Left hindlimb (tissue), 1 donor: Measurements from ENCODE around the gene CFAP74.
"Not testable (repeated sequence)": the region's sequence is repeated elsewhere in the genome, so short reads cannot be mapped to it uniquely, and the experiment has no call there.

Experiments used
- DNase-seq: peaks from one replicate; pipeline ENCODE4 v3.0.0-alpha.2; 2018

Gene CFAP74

GRCh38 chr1:1984560-1985070 is 19.0 kb downstream of the CFAP74 start:
- DNase-seq: no peak

- DNase-seq: no peak
Observed at GRCh38 chr1:1982379-1983232, 21.0 kb downstream of the CFAP74 start.

GRCh38 chr1:1981631-1982327 is 21.8 kb downstream of the CFAP74 start:
- DNase-seq: not testable (repeated sequence)

- no peak for DNase-seq
Observed at GRCh38 chr1:1981142-1981500, 22.5 kb downstream of the CFAP74 start.

GRCh38 chr1:1980467-1981141 is 23.0 kb downstream of the CFAP74 start:
- DNase-seq: no peak

- no peak for DNase-seq
Observed at GRCh38 chr1:1979482-1980165, 24.0 kb downstream of the CFAP74 start.

GRCh38 chr1:1978690-1979481 is 24.7 kb downstream of the CFAP74 start:
- DNase-seq: not testable (repeated sequence)

- DNase-seq: no peak
Observed at GRCh38 chr1:1978108-1978507, 25.5 kb downstream of the CFAP74 start.

- DNase-seq: no peak
Observed at GRCh38 chr1:1976031-1976430, 27.6 kb downstream of the CFAP74 start.

GRCh38 chr1:1975535-1975934 is 28.1 kb downstream of the CFAP74 start:
- no peak for DNase-seq

- DNase-seq: no peak
Observed at GRCh38 chr1:1974834-1975233, 28.8 kb downstream of the CFAP74 start.

GRCh38 chr1:1973716-1974642 is 29.6 kb downstream of the CFAP74 start:
- DNase-seq: no peak

- no peak for DNase-seq
Observed at GRCh38 chr1:1972976-1973715, 30.4 kb downstream of the CFAP74 start.

GRCh38 chr1:1971688-1972087 is 31.9 kb downstream of the CFAP74 start:
- DNase-seq: no peak

- DNase-seq: no peak
Observed at GRCh38 chr1:1971017-1971416, 32.6 kb downstream of the CFAP74 start.

- DNase-seq: no peak
Observed at GRCh38 chr1:1969953-1970716, 33.5 kb downstream of the CFAP74 start.

- peak; percentile 6 for DNase-seq
Observed at GRCh38 chr1:1969505-1969900, 34.1 kb downstream of the CFAP74 start.

- peak; percentile 20 for DNase-seq
Observed at GRCh38 chr1:1968767-1969504, 34.6 kb downstream of the CFAP74 start.

GRCh38 chr1:1967879-1968278 is 35.7 kb downstream of the CFAP74 start:
- no peak for DNase-seq
